ENCODE measurements around the gene SH3RF1. TPM values are rescaled to one million over a fixed set of nuclear protein-coding genes. Genes with fewer than 3 reads are reported as not detected.

The SH3RF1 gene
- total and polyA plus RNA-seq, 2 of the 13 experiments (the other 11 are each of a cell fraction or from before 2014, with no cell fraction given) = 3.1 to 3.2 TPM

GRCh38 chr4:169122422-169122821 lies 148.3 kb downstream of the SH3RF1 start:
- H3K4me2 ChIP-seq (ENCODE audit: low read depth, low read length) = no peak overlapping the region
- H3K4me3 ChIP-seq (replicated peaks in 1 of 3; ENCODE audit: insufficient read depth in 1 of 3, low read depth in 2 of 3, low read length in 3 of 3) = no peak overlapping the region
- no peak overlapping the region for H2AFZ ChIP-seq (ENCODE audit: low read length)
- intact Hi-C loops (cut with micrococcal nuclease; ENCODE audit: unreplicated experiment) (no loop called here), in situ Hi-C loops (cut with HindIII; ENCODE audit: extremely low pct_ligation_motif_present, low pct_unique_long_range_greater_than_20kb) (no loop called here)
- peaks cover 0 to 3% of the 10 kb centered on the region in 2 experiments; a peak in 2 of 5 replicates for H3K36me3 ChIP-seq (replicated peaks in 1 of 2; ENCODE audit: control insufficient read depth in 1 of 2, insufficient read depth in 2 of 2, low read length in 2 of 2)
- BruUV-seq (replicated peaks) = no TSS peak
- peaks cover 9% of the 10 kb centered on the region; the same call in 1 of the 2 replicates for H3K4me1 ChIP-seq (ENCODE audit: insufficient read depth, low read length)
- ChIA-PET CTCF (ENCODE audit: low intra/inter-chr PET ratio, low total read pairs) (no interaction called here), POLR2A (no interaction called here)
- ATAC-seq = no peak
- no peaks in the 10 kb centered on the region for H3K79me2 ChIP-seq (ENCODE audit: insufficient read depth, low read length)
- H4K20me1 ChIP-seq (ENCODE audit: insufficient read depth, low read length) = no peaks in the 10 kb centered on the region
- H3K9ac ChIP-seq (ENCODE audit: insufficient read depth, low read depth, low read length) = no peak overlapping the region
- FAIRE-seq = no peak
- TF ChIP-seq ZNF567 (CRISPR knock-in tag; IDR thresholded peaks at IDR 0.05; ENCODE audit: borderline replicate concordance) (no peak), CREM (IDR thresholded peaks at IDR 0.05) (no peak), CREM (CRISPR knock-in tag; IDR thresholded peaks at IDR 0.05) (no peak), NCOA1 (CRISPR knock-in tag; IDR thresholded peaks at IDR 0.05) (no peak)
- H3K27ac ChIP-seq (ENCODE audit: extremely low read length, insufficient read depth, low read length) = no peak overlapping the region
- 95% methylated on average over 2 of the region's 2 CpGs for WGBS (ENCODE audit: low lambda C conversion rate)
- H3K9me3 ChIP-seq (ENCODE audit: low read length) = no peaks in the 10 kb centered on the region
- DNase-seq (ENCODE audit: low spot score) = no peak
- H3K27me3 ChIP-seq (ENCODE audit: control insufficient read depth in 1 of 2, insufficient read depth in 2 of 2, low read length in 2 of 2) = no peaks in the 10 kb centered on the region

GRCh38 chr4:169121861-169122382 lies 148.8 kb downstream of the SH3RF1 start:
- intact Hi-C loops (cut with micrococcal nuclease; ENCODE audit: unreplicated experiment) (no loop called here), in situ Hi-C loops (cut with HindIII; ENCODE audit: extremely low pct_ligation_motif_present, low pct_unique_long_range_greater_than_20kb) (no loop called here)
- BruUV-seq (replicated peaks) = no TSS peak
- H2AFZ ChIP-seq (ENCODE audit: low read length) = no peak overlapping the region
- H3K36me3 ChIP-seq (replicated peaks in 1 of 2; ENCODE audit: control insufficient read depth in 1 of 2, insufficient read depth in 2 of 2, low read length in 2 of 2) = peaks cover 0 to 8% of the 10 kb centered on the region in 2 experiments; a peak in 2 of 5 replicates
- WGBS (ENCODE audit: low lambda C conversion rate) = 97% methylated on average over 12 of the region's 12 CpGs
- peaks cover 9% of the 10 kb centered on the region; the same call in 1 of the 2 replicates for H3K4me1 ChIP-seq (ENCODE audit: insufficient read depth, low read length)
- H3K79me2 ChIP-seq (ENCODE audit: insufficient read depth, low read length) = no peaks in the 10 kb centered on the region
- FAIRE-seq = no peak
- no peaks in the 10 kb centered on the region for H3K9me3 ChIP-seq (ENCODE audit: low read length)
- no peaks in the 10 kb centered on the region for H3K27me3 ChIP-seq (ENCODE audit: control insufficient read depth in 1 of 2, insufficient read depth in 2 of 2, low read length in 2 of 2)
- no peak overlapping the region for H3K4me3 ChIP-seq (replicated peaks in 1 of 3; ENCODE audit: insufficient read depth in 1 of 3, low read depth in 2 of 3, low read length in 3 of 3)
- no peak for DNase-seq (ENCODE audit: low spot score)
- ChIA-PET CTCF (ENCODE audit: low intra/inter-chr PET ratio, low total read pairs) (no interaction called here), POLR2A (no interaction called here)
- H3K9ac ChIP-seq (ENCODE audit: insufficient read depth, low read depth, low read length) = no peak overlapping the region
- H3K4me2 ChIP-seq (ENCODE audit: low read depth, low read length) = no peak overlapping the region
- no peaks in the 10 kb centered on the region for H4K20me1 ChIP-seq (ENCODE audit: insufficient read depth, low read length)
- no peak overlapping the region for H3K27ac ChIP-seq (ENCODE audit: extremely low read length, insufficient read depth, low read length)
- no peak for ATAC-seq
- no peak for TF ChIP-seq SMAD3 (CRISPR knock-in tag; IDR thresholded peaks at IDR 0.05)
- no peak for TF ChIP-seq ZNF691 (CRISPR knock-in tag; IDR thresholded peaks at IDR 0.05; ENCODE audit: borderline replicate concordance, low read depth)
- TF ChIP-seq ZBTB33 (CRISPR knock-in tag; IDR thresholded peaks at IDR 0.05) = peak; percentile 87

Measured in HepG2 (cell line).